Mesendoderm (in vitro differentiated cells): ENCODE measurements around the gene TFIP11.
A peak's percentile ranks its signal among the peaks of the same experiment; 100 is the strongest.

Experiments
- DNase-seq: peaks from one replicate; pipeline ENCODE4 v3.0.0; 2013
- H2AK5ac ChIP-seq: 2 replicates; pipeline ENCODE4 v1.6.1; 2013; ENCODE audit warnings: low read length, inconsistent platforms
- H2BK120ac ChIP-seq: 2 replicates; pipeline ENCODE4 v1.6.1; 2013; ENCODE audit warnings: low read depth, mild to moderate bottlenecking, low read length, moderate library complexity, mixed read lengths
- H2BK15ac ChIP-seq: replicated peaks from 2 replicates; pipeline ENCODE4 v1.6.1; 2013; ENCODE audit warnings: low read depth, mild to moderate bottlenecking, moderate library complexity
- H2BK5ac ChIP-seq: 2 replicates; pipeline ENCODE4 v1.6.1; 2013; ENCODE audit warnings: low read length, inconsistent platforms
- H3K18ac ChIP-seq: 2 replicates; pipeline ENCODE4 v1.6.1; 2013; ENCODE audit warnings: mild to moderate bottlenecking, low read length, mixed read lengths
- H3K23ac ChIP-seq: one replicate; pipeline ENCODE4 v1.6.1; 2013; ENCODE audit warnings: low read length
- H3K27ac ChIP-seq: 2 replicates; pipeline ENCODE4 v1.5.1; 2013; ENCODE audit warnings: low read depth, mild to moderate bottlenecking, inconsistent platforms, low read length, moderate library complexity
- H3K27me3 ChIP-seq: 2 replicates; pipeline ENCODE4 v1.6.1; 2013; ENCODE audit warnings: low read length, control low read depth, mild to moderate bottlenecking, inconsistent platforms; ENCODE audit not compliant: insufficient read depth, poor library complexity
- H3K36me3 ChIP-seq: 2 replicates; pipeline ENCODE4 v1.6.1; 2013; ENCODE audit warnings: low read length, inconsistent platforms; ENCODE audit not compliant: control insufficient read depth, insufficient read depth
- H3K4ac ChIP-seq: one replicate; pipeline ENCODE4 v1.6.1; 2013; ENCODE audit warnings: low read depth, mild to moderate bottlenecking, low read length, moderate library complexity
- H3K4me1 ChIP-seq: 2 replicates; pipeline ENCODE4 v1.6.1; 2013; ENCODE audit warnings: low read depth, low read length, inconsistent platforms; ENCODE audit not compliant: control insufficient read depth
- H3K4me2 ChIP-seq: 2 replicates; pipeline ENCODE4 v1.6.1; 2013; ENCODE audit warnings: low read length
- H3K4me3 ChIP-seq: 2 replicates; pipeline ENCODE4 v1.5.1; 2013; ENCODE audit warnings: mild to moderate bottlenecking, low read length
- H3K56ac ChIP-seq: one replicate; pipeline ENCODE4 v1.6.1; 2013; ENCODE audit warnings: low read length
- H3K79me1 ChIP-seq: 2 replicates; pipeline ENCODE4 v1.6.1; 2013; ENCODE audit warnings: low read length, inconsistent platforms
- H3K79me2 ChIP-seq: 2 replicates; pipeline ENCODE4 v1.6.1; 2013; ENCODE audit warnings: mild to moderate bottlenecking, low read length; ENCODE audit not compliant: control insufficient read depth, insufficient read depth
- H3K9ac ChIP-seq: 2 replicates; pipeline ENCODE4 v1.6.1; 2013; ENCODE audit warnings: low read length, inconsistent platforms
- H4K5ac ChIP-seq: one replicate; pipeline ENCODE4 v1.6.1; 2013; ENCODE audit warnings: low read length
- H4K8ac ChIP-seq: one replicate; pipeline ENCODE4 v1.6.1; 2013; ENCODE audit warnings: low read depth, mild to moderate bottlenecking, control low read depth, low read length, moderate library complexity
- WGBS: extraction: QIAGEN DNeasy Blood & Tissue Kit; methylation state at CpG from one replicate; pipeline ENCODE4 v1.1.7; 2013; ENCODE audit warnings: low lambda C conversion rate, missing lambda C conversion rate; ENCODE audit not compliant: insufficient coverage; ENCODE audit errors: extremely low coverage; 5-methylcytosine and 5-hydroxymethylcytosine counted together

Gene TFIP11

DNA sequence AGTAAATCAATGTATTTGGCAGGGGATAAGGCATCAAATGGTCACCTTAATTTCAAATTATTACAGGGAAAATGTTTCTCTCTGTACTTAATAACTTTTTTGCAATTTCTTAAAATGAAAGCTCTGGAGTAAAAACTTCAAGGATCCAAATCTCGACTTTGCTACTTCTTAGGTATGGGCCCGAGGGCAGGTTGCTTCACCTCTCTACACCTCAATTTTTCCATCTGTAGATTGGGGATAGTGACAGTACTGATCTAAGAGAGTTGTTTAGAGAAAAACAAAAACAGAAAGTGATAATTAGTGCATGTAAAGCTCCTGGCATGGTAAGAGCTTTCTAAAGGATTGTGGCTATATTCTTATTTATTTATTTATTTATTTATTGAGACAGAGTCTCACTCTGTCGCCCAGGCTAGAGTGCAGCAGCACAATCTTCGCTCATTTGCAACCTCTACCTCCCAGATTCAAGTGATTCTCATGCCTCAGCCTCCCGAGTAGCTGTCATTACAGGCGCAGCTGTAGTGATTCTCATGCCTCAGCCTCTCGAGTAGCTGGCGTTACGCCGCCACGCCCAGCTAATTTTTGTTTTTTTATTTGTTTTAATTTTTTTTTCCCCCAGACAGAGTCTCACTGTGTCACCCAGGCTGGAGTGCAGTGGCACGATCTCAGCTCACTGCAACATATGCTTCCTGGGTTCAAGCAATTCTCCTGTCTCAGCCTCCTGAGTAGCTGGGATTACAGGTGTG, 2.3 kb upstream of the TFIP11 start:
- H2AK5ac ChIP-seq: no peak overlapping the region
- no peak overlapping the region for H3K27ac ChIP-seq

DNA sequence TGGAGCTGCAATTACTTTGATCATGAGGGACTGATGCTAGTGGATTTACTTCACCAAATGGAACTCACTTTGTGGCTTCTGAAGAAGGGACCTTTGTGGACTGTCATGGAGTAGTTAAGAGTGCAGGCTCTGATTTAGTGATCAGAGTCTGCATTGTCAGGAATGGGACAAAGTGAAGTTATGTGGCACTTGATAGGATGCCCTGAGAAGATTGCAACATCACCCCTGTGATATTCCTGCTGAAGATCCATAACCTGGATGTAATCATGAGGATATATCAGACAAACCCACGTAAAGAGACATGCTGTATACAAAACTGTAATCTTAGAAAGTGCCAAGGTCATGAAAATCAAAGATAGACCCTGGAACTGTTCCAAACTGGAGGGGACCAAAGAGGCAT, 1.6 kb upstream of the TFIP11 start:
- Histone ChIP-seq H3K23ac (no peak overlapping the region), H2BK15ac (no peak overlapping the region), H3K79me2 (peaks cover 11% of the 10 kb centered on the region), H2AK5ac (no peak overlapping the region), H3K4ac (no peak overlapping the region), H3K56ac (no peak overlapping the region), H3K27me3 (no peaks in the 10 kb centered on the region), H3K4me3 (no peak overlapping the region), H2BK5ac (no peak overlapping the region), H3K27ac (no peak overlapping the region), H3K36me3 (peaks cover under 1% of the 10 kb centered on the region), H4K8ac (no peak overlapping the region), H4K5ac (no peak overlapping the region), H3K18ac (no peak overlapping the region), H3K4me1 (peaks cover 2% of the 10 kb centered on the region), H3K79me1 (peaks cover 4% of the 10 kb centered on the region), H3K4me2 (no peak overlapping the region), H3K9ac (no peak overlapping the region), H2BK120ac (no peak overlapping the region)
- WGBS: no CpG with 5 or more reads among the region's 1 CpG
- no peak for DNase-seq

More for the DNA sequence above, 2.3 kb upstream of the TFIP11 start:
- Histone ChIP-seq H4K5ac (no peak overlapping the region), H2BK5ac (no peak overlapping the region), H3K79me2 (peaks cover 11% of the 10 kb centered on the region), H3K4me1 (peaks cover 2% of the 10 kb centered on the region), H3K79me1 (peaks cover 4% of the 10 kb centered on the region), H4K8ac (no peak overlapping the region), H3K18ac (no peak overlapping the region), H3K23ac (no peak overlapping the region), H2BK15ac (no peak overlapping the region), H3K4me3 (no peak overlapping the region), H3K4ac (no peak overlapping the region), H3K4me2 (no peak overlapping the region), H3K56ac (no peak overlapping the region), H3K36me3 (no peaks in the 10 kb centered on the region), H3K9ac (no peak overlapping the region), H2BK120ac (no peak overlapping the region), H3K27me3 (no peaks in the 10 kb centered on the region)
- whole genome bisulfite sequencing: no CpG with 5 or more reads among the region's 12 CpGs
- DNase-seq: no peak

DNA sequence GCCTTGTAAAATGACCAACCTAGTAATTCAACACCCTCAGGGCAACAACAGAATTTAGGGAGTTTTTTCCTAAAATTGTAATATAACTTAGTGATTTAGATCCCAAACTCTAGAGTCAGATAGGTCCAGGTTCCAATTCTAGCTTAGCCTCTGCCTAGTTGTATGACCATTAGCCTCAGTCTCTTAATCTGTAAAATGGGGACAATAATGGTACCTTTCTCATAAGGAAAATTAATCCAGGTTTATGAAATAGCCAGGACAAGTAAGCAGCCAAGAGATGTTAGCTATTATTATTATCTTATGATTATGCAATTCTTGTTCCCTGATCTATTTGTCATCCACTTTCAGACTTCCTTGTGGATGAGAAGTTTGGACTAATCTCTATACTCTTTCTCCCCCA, 4.1 kb downstream of the TFIP11 start:
- H2BK120ac ChIP-seq: no peak overlapping the region
- H3K27me3 ChIP-seq: no peaks in the 10 kb centered on the region
- H3K23ac ChIP-seq: no peak overlapping the region
- no peak overlapping the region for H3K4ac ChIP-seq
- no peak overlapping the region for H3K4me2 ChIP-seq
- peaks cover 4% of the 10 kb centered on the region for H3K79me1 ChIP-seq
- peaks cover 2% of the 10 kb centered on the region for H3K4me1 ChIP-seq
- H3K79me2 ChIP-seq: peaks cover 11% of the 10 kb centered on the region
- no peak overlapping the region for H3K9ac ChIP-seq
- H3K18ac ChIP-seq: no peak overlapping the region
- H3K27ac ChIP-seq: no peak overlapping the region
- no peak overlapping the region for H4K8ac ChIP-seq
- no peak overlapping the region for H2BK5ac ChIP-seq
- no peak overlapping the region for H4K5ac ChIP-seq
- no peak for DNase-seq
- no peak overlapping the region for H3K56ac ChIP-seq
- no peak overlapping the region for H2AK5ac ChIP-seq
- peaks cover 7% of the 10 kb centered on the region for H3K36me3 ChIP-seq
- no peak overlapping the region for H3K4me3 ChIP-seq
- no peak overlapping the region for H2BK15ac ChIP-seq

DNA sequence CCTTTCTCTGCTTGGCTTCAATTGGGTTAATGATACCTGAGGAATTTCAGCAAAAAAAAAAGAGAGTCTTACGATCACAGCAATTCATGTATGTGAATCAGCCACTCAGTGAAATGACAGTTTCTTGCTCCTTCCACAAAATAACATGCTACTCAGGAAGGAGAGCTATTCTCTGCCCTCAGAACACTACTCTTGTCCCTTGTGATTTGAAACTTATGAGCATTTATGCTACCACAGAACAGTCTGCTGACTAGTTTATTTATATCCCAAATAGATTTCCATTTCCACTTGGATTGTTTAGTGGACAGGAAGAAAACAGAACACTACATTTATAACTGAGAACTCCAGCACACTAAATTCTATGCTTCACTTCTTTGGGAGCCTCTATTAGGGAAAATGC, 8.5 kb downstream of the TFIP11 start:
- Histone ChIP-seq H3K4me1 (no peaks in the 10 kb centered on the region), H3K79me2 (no peaks in the 10 kb centered on the region), H3K4me3 (no peak overlapping the region), H3K27ac (no peak overlapping the region), H2AK5ac (no peak overlapping the region), H3K4me2 (no peak overlapping the region), H2BK120ac (no peak overlapping the region), H2BK5ac (no peak overlapping the region), H3K18ac (no peak overlapping the region), H3K36me3 (peaks cover 18% of the 10 kb centered on the region), H2BK15ac (no peak overlapping the region), H3K27me3 (no peaks in the 10 kb centered on the region), H4K8ac (no peak overlapping the region), H3K23ac (no peak overlapping the region), H3K56ac (no peak overlapping the region), H3K79me1 (no peaks in the 10 kb centered on the region), H3K4ac (no peak overlapping the region), H4K5ac (no peak overlapping the region), H3K9ac (no peak overlapping the region)
- DNase-seq: no peak
- WGBS: no CpG with 5 or more reads among the region's 1 CpG

GRCh38 chr22:26502688-26503561, 9.3 kb downstream of the TFIP11 start:
- DNase-seq: peak; percentile 87
- no peak overlapping the region for H3K18ac ChIP-seq
- H3K4me2 ChIP-seq: no peak overlapping the region
- H2BK120ac ChIP-seq: no peak overlapping the region
- H2BK15ac ChIP-seq: no peak overlapping the region
- no peak overlapping the region for H3K23ac ChIP-seq
- no peaks in the 10 kb centered on the region for H3K4me1 ChIP-seq
- H3K79me1 ChIP-seq: no peaks in the 10 kb centered on the region
- peak overlapping the region; percentile 30 for H3K56ac ChIP-seq
- H3K4ac ChIP-seq: no peak overlapping the region
- H2BK5ac ChIP-seq: no peak overlapping the region
- no peak overlapping the region for H2AK5ac ChIP-seq
- peaks cover 19% of the 10 kb centered on the region for H3K36me3 ChIP-seq
- H3K27me3 ChIP-seq: no peaks in the 10 kb centered on the region
- no peak overlapping the region for H4K8ac ChIP-seq
- H3K9ac ChIP-seq: no peak overlapping the region
- no peak overlapping the region for H3K4me3 ChIP-seq
- WGBS: no CpG with 5 or more reads among the region's 3 CpGs
- H4K5ac ChIP-seq: no peak overlapping the region
- no peak overlapping the region for H3K27ac ChIP-seq
- H3K79me2 ChIP-seq: no peaks in the 10 kb centered on the region
